NT2/D1 (cell line): ENCODE data around the gene RNF157.

Source experiments
- DNase-seq: peaks from one replicate; pipeline ENCODE4 v3.0.0-alpha.2; 2011; ENCODE audit warnings: low read depth, low spot score
- H3K27me3 ChIP-seq: 2 replicates; pipeline ENCODE4 v1.6.0; 2011; ENCODE audit warnings: mild to moderate bottlenecking; ENCODE audit not compliant: insufficient read length, insufficient read depth
- H3K36me3 ChIP-seq: 2 replicates; pipeline ENCODE4 v1.6.1; 2011; ENCODE audit warnings: mild to moderate bottlenecking, low read length, mixed read lengths; ENCODE audit not compliant: insufficient read depth, insufficient read length
- H3K4me1 ChIP-seq: 2 replicates; pipeline ENCODE4 v1.5.1; 2011; ENCODE audit not compliant: insufficient read depth, insufficient read length
- H3K4me3 ChIP-seq: 2 replicates; pipeline ENCODE4 v1.5.1; 2011; ENCODE audit warnings: low read depth; ENCODE audit not compliant: insufficient read length
- H3K9ac ChIP-seq: 2 replicates; pipeline ENCODE4 v1.6.0; 2011; ENCODE audit warnings: low read depth; ENCODE audit not compliant: insufficient read length
- H3K9me3 ChIP-seq: 2 replicates; pipeline ENCODE4 v1.5.1; 2011; ENCODE audit warnings: mild to moderate bottlenecking, low read length; ENCODE audit not compliant: insufficient read depth
- SUZ12 ChIP-seq: IDR thresholded peaks from 2 replicates; pipeline ENCODE4 v1.6.1; 2011; ENCODE audit not compliant: insufficient read length, insufficient read depth; ENCODE audit errors: extremely low read depth
- YY1 ChIP-seq: IDR thresholded peaks from 2 replicates; pipeline ENCODE4 v1.6.1; 2011; ENCODE audit not compliant: insufficient read length, insufficient read depth
- ZNF274 ChIP-seq: IDR thresholded peaks from 2 replicates; pipeline ENCODE4 v1.6.1; 2011; ENCODE audit warnings: mild to moderate bottlenecking, low read depth, low read length

Gene RNF157

DNA sequence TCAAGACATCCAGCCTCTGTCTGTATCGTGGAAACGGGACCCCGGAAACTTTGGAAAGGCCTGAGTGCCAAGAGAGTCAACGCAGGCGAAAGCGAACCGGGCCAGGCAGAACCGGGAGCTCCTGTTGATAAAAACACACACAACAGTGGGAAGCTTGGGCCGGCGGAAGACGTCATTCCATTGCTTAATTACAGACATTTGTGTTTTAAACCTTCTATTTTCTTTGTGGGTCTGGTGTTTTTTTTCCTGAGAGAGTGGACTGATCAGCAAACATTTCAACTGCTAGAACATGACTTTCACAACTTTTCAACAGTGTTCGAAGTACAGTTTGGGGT lies 878 bp upstream of the RNF157 start:
- no peaks in the 10 kb centered on the region for H3K36me3 ChIP-seq
- H3K27me3 ChIP-seq: peaks cover 44% of the 10 kb centered on the region
- H3K4me1 ChIP-seq: peaks cover 6% of the 10 kb centered on the region
- peak overlapping the region; percentile 47 for H3K4me3 ChIP-seq
- TF ChIP-seq ZNF274: no peak
- TF ChIP-seq YY1: no peak
- TF ChIP-seq SUZ12: no peak
- H3K9me3 ChIP-seq: no peaks in the 10 kb centered on the region
- peak overlapping the region; percentile 84 for H3K9ac ChIP-seq
- no peak for DNase-seq

DNA sequence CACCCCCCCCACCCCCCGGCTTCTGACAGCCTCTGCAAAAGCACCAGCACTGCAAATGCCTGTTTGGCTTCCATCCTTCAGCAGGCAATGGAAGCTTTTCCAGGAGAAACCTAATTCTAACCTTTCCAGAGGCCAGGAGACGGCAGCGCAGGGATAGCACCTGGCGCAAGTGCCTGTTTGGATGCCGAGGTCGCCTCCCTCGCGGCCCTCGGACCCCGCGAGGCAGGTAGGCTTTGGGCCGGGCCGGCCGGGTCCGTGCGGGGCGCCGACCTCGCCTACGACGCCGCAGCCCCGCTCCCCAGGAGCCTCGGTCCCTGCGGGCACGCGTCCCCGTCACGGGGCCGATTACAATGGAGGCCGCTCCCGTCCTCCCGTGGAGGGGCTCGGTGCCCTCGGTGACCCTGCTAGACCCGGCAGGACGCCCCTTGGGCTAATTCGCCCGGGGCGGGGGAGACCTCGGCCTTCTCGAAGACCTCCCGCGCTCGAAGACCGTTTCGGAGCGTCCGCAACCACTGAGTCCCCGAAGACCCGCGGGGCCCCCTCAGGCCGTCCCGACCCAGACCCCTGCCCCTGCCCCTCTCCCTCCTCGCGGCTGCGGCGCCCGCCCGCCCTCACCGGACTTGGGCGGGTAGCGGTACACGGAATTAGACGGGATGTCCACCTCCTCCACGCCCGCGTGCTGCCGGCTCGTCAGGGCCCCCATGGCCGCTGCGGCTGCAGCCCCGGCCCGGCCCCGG lies 587 bp downstream of the RNF157 start:
- Histone ChIP-seq H3K27me3 (peaks cover 44% of the 10 kb centered on the region), H3K9ac (peak overlapping the region; percentile 74), H3K4me1 (peaks cover 5% of the 10 kb centered on the region), H3K36me3 (no peaks in the 10 kb centered on the region), H3K9me3 (no peaks in the 10 kb centered on the region), H3K4me3 (peak overlapping the region; percentile 54)
- no peak for DNase-seq
- TF ChIP-seq YY1 (no peak), SUZ12 (peak; percentile 78), ZNF274 (no peak)

DNA sequence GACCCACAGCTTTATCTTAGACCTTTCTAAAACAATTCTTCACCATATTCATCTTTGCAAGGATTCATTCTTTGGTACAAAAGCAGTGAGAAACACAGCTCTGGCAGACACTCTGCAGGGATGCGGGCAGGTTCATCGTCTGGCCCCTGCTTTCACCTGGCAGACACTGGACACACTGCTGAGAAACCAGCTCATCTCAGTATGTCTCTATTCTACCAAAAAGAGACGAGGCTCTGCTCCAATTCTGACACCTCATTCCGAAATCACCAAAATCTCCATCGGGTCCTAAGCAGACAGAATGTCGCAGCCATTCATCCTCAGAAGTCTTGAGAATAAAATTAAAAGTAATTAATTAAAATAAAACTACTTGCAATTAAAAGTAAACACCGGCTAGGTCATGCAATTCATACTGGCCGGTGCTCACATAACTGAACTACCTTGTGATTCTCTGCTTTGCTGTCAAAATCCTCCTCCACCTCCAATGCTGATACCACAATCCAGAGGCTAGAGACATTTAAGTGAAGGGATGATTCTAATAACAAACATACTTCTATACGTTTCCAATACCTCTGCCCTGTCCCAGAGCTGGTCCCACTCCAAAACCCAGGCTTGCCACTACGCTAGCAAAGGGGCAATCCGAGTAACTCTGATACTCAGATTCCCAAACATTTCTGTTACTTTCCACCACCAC lies 1.3 kb downstream of the RNF157 start:
- Histone ChIP-seq H3K36me3 (no peaks in the 10 kb centered on the region), H3K4me1 (peaks cover 5% of the 10 kb centered on the region), H3K4me3 (no peak overlapping the region), H3K9ac (peak overlapping the region; percentile 2), H3K9me3 (no peaks in the 10 kb centered on the region), H3K27me3 (peaks cover 44% of the 10 kb centered on the region)
- DNase-seq: no peak
- TF ChIP-seq ZNF274 (no peak), YY1 (no peak), SUZ12 (no peak)

DNA sequence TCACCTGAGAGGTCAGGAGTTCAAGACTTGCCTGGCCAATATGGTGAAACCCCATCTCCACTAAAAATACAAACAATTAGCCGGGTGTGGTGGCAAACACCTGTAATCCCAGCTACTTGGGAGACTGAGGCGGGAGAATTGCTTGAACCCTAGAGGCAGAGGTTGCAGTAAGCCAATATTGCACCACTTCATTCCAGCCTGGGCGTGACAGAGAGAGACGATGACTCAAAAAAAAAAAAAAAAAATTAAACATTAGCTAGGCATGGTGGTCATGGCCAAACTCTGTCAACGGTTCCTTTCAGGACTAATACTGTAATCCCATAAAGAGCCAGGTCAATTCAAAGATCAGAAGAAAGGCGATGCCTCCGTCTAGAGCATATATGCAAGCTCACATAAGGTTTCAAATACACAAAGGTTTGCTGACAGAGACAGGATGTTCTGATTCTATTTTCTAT lies 2.4 kb downstream of the RNF157 start:
- no peaks in the 10 kb centered on the region for H3K36me3 ChIP-seq
- DNase-seq: no peak
- peaks cover 5% of the 10 kb centered on the region for H3K4me1 ChIP-seq
- H3K9ac ChIP-seq: no peak overlapping the region
- TF ChIP-seq YY1 (no peak), SUZ12 (no peak), ZNF274 (no peak)
- no peaks in the 10 kb centered on the region for H3K9me3 ChIP-seq
- H3K4me3 ChIP-seq: no peak overlapping the region
- peaks cover 40% of the 10 kb centered on the region for H3K27me3 ChIP-seq

DNA sequence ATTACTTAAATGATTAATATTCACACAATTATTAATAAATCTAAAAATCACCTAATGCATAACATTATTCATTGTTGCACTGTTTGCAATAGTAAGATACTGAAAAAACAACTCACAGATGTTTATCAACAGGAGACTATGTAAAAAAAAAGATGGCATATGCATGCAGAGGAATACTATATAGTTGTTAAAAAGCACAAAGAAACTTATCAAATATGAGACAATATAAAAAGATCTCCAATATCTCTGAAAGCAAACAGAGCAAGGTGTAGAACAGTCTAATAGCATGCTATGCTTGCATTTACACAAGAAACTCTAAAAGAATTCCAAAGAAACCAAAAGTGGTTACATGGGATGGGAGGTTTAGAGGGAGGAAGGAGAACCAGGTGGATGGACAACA lies 3.7 kb downstream of the RNF157 start:
- TF ChIP-seq YY1 (no peak), ZNF274 (no peak), SUZ12 (no peak)
- Histone ChIP-seq H3K9me3 (no peaks in the 10 kb centered on the region), H3K27me3 (peaks cover 33% of the 10 kb centered on the region), H3K4me1 (peaks cover under 1% of the 10 kb centered on the region), H3K36me3 (no peaks in the 10 kb centered on the region), H3K4me3 (no peak overlapping the region), H3K9ac (no peak overlapping the region)
- no peak for DNase-seq

DNA sequence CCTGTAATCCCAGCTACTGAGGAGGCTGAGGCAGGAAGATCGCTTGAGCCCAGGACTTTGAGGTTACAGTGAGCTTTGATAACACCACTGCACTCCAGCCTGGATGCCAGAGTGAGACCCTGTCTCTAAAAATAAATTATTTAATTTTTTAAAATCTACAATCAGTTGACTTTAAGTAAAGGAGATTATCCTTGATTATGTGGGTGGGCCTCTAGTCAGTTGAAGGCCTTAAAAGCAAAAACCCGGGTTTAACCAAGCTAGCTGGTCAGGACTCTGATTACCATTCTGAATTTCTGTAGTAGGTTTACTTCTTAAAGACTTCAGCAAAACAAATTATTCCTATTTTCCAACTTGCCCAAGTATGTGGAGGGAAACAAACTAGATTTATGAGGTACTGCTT lies 4.4 kb downstream of the RNF157 start:
- no peak for DNase-seq
- Histone ChIP-seq H3K9ac (no peak overlapping the region), H3K4me1 (no peaks in the 10 kb centered on the region), H3K4me3 (no peak overlapping the region), H3K27me3 (peaks cover 26% of the 10 kb centered on the region), H3K36me3 (no peaks in the 10 kb centered on the region), H3K9me3 (no peaks in the 10 kb centered on the region)
- TF ChIP-seq ZNF274: no peak
- TF ChIP-seq SUZ12: no peak
- no peak for TF ChIP-seq YY1

DNA sequence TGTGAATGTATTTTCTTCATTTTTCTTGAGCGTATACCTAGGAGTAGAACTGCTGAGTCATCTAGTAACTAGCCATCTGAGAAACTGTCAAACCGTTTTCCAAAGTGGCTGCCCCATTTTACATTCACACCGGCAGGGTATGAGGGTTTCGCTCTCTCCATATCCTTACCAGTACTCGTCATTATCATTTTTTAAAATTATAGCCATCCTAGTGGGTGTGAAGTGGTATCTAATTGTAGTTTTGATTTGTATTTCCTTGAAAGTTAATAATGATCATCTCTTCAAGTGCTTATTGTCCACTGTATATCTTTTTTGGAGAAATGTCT lies 6.0 kb downstream of the RNF157 start:
- Histone ChIP-seq H3K9ac (no peak overlapping the region), H3K4me3 (no peak overlapping the region), H3K36me3 (no peaks in the 10 kb centered on the region), H3K9me3 (no peaks in the 10 kb centered on the region), H3K4me1 (no peaks in the 10 kb centered on the region), H3K27me3 (peaks cover 17% of the 10 kb centered on the region)
- TF ChIP-seq YY1 (no peak), SUZ12 (no peak), ZNF274 (no peak)
- DNase-seq: no peak
